ENCODE results near the gene WFS1. TPM values are rescaled to one million over a fixed set of nuclear protein-coding genes. Genes with fewer than 3 reads are reported as not detected.

WFS1 gene
- total RNA-seq, 6 experiments from 2014 or later, result 11.3 to 19.7 (median 15.9) TPM

DNA sequence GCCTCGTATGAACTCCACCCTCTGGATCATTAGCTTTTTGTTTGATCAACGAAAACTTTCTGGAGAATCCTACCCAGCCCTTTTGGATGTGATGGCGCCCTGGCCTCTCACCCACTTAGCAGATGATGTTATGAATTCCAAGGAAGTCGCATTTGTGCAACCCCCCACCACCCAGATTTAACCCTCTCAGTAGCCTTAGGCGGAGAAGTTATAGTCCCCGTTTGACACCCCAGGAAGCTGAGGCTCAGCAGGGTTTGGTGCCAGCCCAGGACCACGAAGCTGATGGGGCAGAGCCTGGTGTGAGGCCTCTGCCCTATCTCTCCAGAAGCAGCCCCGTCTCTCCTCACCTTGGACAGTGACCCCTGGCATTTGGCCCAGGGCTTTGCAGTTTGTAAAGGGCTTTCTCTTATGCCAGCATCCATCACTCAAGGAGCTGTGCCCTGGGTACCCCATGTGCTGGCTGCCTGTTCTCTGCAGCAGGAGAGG, 1.0 kb downstream of the WFS1 start:
- intact Hi-C loops (cut with DNase I), result no loop called here
- DNase-seq (no peak), ATAC-seq (no peak)
- Histone ChIP-seq H3K27me3 (no peaks in the 10 kb centered on the region), H3K36me3 (no peaks in the 10 kb centered on the region), H3K4me1 (peaks cover 0 to 15% (median 2%) of the 10 kb centered on the region in 4 donors), H3K4me3 (peak overlapping the region; percentile 94 to 99 (median 97)), H3K9me3 (no peaks in the 10 kb centered on the region), H3K27ac (no peak overlapping the region)
- TF ChIP-seq POLR2A (IDR thresholded peaks at IDR 0.05), result no peak
- TF ChIP-seq, protein P1, sequence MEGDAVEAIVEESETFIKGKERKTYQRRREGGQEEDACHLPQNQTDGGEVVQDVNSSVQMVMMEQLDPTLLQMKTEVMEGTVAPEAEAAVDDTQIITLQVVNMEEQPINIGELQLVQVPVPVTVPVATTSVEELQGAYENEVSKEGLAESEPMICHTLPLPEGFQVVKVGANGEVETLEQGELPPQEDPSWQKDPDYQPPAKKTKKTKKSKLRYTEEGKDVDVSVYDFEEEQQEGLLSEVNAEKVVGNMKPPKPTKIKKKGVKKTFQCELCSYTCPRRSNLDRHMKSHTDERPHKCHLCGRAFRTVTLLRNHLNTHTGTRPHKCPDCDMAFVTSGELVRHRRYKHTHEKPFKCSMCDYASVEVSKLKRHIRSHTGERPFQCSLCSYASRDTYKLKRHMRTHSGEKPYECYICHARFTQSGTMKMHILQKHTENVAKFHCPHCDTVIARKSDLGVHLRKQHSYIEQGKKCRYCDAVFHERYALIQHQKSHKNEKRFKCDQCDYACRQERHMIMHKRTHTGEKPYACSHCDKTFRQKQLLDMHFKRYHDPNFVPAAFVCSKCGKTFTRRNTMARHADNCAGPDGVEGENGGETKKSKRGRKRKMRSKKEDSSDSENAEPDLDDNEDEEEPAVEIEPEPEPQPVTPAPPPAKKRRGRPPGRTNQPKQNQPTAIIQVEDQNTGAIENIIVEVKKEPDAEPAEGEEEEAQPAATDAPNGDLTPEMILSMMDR (IDR thresholded peaks at IDR 0.05), result no peak
- WGBS (ENCODE audit: insufficient coverage, low coverage, low lambda C conversion rate, missing lambda C conversion rate), result 0% methylated on average over 3 of the region's 8 CpGs

DNA sequence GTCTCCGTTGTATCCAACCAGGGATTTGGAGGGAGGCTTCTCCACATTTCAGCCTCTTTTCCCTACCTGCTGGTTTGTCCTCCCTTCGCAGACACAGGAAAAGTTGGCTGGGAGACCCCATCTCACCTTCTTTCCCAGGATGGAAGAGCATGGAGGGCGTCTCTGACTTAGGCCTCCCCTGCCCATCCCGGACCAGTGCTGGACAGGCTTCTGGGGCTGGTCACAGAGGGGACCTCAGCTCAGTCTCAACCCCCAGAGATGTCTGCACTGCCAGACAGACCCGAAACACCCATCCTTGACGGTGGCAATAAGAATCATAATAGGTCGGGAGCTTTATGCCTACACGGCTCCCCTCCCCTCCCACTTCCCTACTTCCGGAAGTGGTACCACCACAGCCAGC, 1.6 kb downstream of the WFS1 start:
- intact Hi-C loops (cut with DNase I), result no loop called here
- H3K36me3 ChIP-seq, result no peaks in the 10 kb centered on the region
- no peak for TF ChIP-seq POLR2A (IDR thresholded peaks at IDR 0.05)
- TF ChIP-seq, protein P1 (IDR thresholded peaks at IDR 0.05), result no peak
- no peak overlapping the region for H3K27ac ChIP-seq
- DNase-seq (no peak), ATAC-seq (no peak)
- H3K4me3 ChIP-seq, result peak overlapping the region in 1 of 3 donors; percentile 94
- no peaks in the 10 kb centered on the region for H3K27me3 ChIP-seq
- H3K9me3 ChIP-seq, result no peaks in the 10 kb centered on the region
- H3K4me1 ChIP-seq, result peaks cover 0 to 15% (median 2%) of the 10 kb centered on the region in 4 donors
- 100% methylated on average over 1 of the region's 9 CpGs for WGBS (ENCODE audit: insufficient coverage, low coverage, low lambda C conversion rate, missing lambda C conversion rate)

DNA sequence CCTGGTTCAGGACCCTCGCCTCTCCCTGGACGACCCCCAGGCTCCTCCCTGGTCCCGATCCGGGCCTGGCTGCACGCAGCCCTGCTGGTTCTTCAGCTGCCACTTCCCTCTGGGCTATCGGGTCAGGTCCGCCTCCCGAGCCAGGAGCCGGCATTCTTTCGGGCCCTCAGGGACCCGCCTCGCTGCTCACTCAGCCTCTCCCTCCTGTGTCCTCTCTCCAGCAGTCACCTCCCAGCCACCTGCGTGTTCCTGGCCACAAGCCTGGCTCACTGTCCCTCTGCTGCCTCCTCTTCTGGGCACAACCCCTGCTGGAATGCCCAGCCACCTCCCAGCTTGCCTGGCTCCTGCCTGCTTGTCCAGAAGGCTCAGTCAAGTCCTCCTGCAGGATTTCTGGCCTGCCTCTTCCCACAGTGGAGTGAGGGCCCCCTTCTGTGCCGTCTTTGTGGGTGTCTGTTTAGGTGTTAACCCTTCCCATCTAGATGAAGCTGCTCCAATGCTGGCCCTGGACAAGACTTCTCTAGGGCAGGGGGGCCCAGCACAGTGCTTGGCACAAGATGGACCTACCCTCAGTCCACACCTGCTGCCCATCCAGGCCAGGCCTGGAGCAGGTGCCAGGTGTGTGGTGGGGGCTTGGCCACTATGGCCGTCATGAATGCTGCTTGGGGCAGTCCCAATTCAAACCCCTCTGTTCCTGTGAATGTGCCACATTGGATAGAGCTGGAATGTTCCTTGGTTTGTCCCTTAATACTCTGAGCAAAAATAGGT, 2.2 kb downstream of the WFS1 start:
- H3K4me3 ChIP-seq, result no peak overlapping the region
- 33% methylated on average over 1 of the region's 15 CpGs for WGBS (ENCODE audit: insufficient coverage, low coverage, low lambda C conversion rate, missing lambda C conversion rate)
- intact Hi-C loops (cut with DNase I), result no loop called here
- H3K36me3 ChIP-seq, result no peaks in the 10 kb centered on the region
- peak in 2 of 4 donors; percentile 6 to 50 for ATAC-seq
- H3K27me3 ChIP-seq, result no peaks in the 10 kb centered on the region
- H3K27ac ChIP-seq, result no peak overlapping the region
- peak in 2 of 3 donors; percentile 59 to 80 for DNase-seq
- TF ChIP-seq, protein P1 (IDR thresholded peaks at IDR 0.05), result no peak
- TF ChIP-seq POLR2A (IDR thresholded peaks at IDR 0.05), result no peak
- H3K4me1 ChIP-seq, result peaks cover 0 to 15% (median 2%) of the 10 kb centered on the region in 4 donors
- H3K9me3 ChIP-seq, result no peaks in the 10 kb centered on the region

DNA sequence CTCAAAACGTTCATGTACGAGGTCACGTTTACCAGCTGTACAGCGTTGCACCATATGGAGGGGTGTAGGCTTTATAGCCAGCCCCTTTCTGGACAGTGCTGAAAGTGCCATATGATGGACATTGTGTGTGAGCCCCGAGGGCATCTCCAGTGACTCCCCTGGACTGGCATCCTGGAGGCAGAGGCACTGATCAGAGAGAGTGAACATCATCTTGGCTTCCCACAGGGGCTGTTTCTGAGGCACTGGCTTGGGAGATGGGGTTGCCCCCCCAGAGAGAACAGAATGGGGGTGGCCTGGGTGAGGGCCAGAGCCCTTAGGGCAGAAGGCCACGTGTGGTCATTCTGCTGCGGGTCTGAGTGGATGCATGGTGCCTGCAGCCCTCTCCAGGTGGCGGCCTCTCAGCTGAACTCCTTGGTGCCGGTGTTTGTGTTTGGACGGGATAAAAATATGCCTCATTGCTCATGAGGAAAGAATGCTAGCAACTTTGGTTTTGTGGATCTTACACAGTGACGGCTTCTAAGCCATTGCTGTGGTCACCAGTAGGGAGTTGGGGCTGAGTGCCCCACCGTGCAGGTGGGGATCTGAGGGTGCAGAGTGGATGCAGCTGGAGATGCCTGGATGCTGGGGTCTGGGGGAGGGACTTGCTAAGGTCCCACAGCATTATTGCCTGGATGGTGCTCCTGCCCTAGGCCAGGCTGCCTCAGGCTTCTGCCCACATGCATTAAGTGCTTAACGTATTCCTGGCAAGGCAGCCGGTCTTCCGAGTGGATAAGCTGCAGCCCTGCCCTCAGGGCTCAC, 3.4 kb downstream of the WFS1 start:
- no peak overlapping the region for H3K4me3 ChIP-seq
- H3K4me1 ChIP-seq, result peaks cover 0 to 15% (median 2%) of the 10 kb centered on the region in 4 donors
- DNase-seq (no peak), ATAC-seq (no peak)
- no peaks in the 10 kb centered on the region for H3K9me3 ChIP-seq
- intact Hi-C loops (cut with DNase I), result no loop called here
- H3K27ac ChIP-seq, result no peak overlapping the region
- no peaks in the 10 kb centered on the region for H3K27me3 ChIP-seq
- WGBS (ENCODE audit: insufficient coverage, low coverage, low lambda C conversion rate, missing lambda C conversion rate), result 64% methylated on average over 10 of the region's 15 CpGs
- TF ChIP-seq, protein P1 (IDR thresholded peaks at IDR 0.05), result no peak
- no peak for TF ChIP-seq POLR2A (IDR thresholded peaks at IDR 0.05)
- no peaks in the 10 kb centered on the region for H3K36me3 ChIP-seq

All from right lobe of liver (tissue), 6 donors.